Islet precursor cell (in vitro differentiated cells): Measurements from ENCODE around the gene UMODL1.
A peak's percentile ranks its signal among the peaks of the same experiment; 100 is the strongest.

Source experiments
- DNase-seq: peaks from one replicate; pipeline ENCODE4 v3.0.0-alpha.2; 2018

The UMODL1 gene

GRCh38 chr21:42154237-42155044, 83.3 kb downstream of the UMODL1 start:
- no peak for DNase-seq

DNA sequence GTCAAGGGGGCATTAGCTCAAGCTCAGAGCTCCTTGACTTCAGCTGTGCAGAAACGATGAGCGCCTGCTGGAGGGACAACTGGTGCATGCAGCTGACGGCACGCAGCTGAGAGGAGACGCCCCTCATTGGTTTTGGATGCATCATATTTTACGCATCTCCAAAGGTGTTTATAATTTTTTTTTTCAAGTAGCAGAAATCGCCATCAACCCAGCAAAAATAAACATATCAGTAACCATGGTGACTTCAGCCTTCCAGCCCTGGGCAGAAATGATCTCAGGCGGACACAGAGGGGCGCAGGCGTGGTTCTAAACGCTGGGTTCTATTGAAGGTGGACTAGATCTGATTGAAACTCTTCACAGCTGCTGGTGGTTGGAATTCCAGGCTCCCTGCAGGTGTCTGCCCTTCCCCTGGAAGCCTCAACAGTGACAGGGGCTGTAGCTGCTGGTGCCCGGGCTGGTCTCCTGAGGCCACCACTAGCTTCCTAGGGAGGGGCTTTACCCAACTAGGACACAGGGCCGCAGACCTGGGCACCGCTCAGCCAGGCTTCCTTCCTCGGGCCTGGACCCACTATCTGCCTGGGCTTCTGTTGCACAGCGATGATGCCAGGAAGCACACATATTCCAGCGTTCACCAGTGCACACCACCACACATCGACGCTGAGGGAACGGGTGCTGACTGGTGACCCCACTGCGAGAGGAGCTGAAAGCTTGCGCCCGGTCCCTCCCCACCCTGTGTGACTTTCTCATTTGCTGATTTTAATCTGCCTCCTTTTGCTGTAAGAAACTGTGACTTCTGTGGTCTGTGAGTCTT, 84.1 kb downstream of the UMODL1 start:
- no peak for DNase-seq

GRCh38 chr21:42156690-42157605, 85.8 kb downstream of the UMODL1 start:
- DNase-seq: no peak

- no peak for DNase-seq
Measured at GRCh38 chr21:42157606-42158310, 86.6 kb downstream of the UMODL1 start.

DNA sequence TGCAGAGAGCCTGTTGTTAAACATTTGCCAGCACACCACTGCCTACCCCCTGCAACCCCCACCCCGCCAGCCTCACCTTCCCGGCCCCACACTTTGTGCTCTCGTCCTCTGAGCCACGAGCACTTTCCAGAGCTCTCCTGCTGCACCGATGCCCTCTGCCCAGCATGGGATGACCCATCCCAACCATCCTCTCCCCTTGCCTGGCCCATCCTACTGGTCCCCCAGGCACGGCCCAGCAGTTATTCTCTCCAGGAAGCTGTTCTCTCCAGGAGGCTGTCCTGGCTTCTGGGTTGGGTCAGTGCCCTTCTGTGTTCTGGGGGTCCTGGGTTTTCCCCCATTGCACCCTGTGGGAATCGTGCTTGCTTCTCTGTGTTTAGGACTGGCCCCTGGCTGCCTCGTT, 87.7 kb downstream of the UMODL1 start:
- no peak for DNase-seq

- no peak for DNase-seq
Measured at GRCh38 chr21:42159560-42160110, 88.5 kb downstream of the UMODL1 start.

GRCh38 chr21:42160111-42160721, 89.1 kb downstream of the UMODL1 start:
- no peak for DNase-seq

DNA sequence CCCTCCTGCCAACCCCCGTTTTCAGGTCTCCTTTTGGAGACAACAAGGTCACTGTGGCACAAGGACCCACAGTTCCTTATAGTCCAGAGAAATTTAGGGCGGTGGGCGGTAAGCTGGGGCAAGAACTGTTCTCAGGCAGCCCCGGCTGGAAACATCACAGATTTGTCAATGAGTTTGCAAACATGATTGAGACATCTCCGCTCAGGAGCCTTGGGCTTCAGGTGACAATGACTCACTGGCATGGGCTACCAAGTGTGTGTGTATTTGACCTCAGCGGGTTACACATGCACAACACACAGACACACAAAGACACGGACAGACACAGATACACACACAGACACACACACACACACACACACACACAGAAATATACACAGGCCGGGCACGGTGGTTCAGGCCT, 89.6 kb downstream of the UMODL1 start:
- no peak for DNase-seq

- no peak for DNase-seq
Measured at GRCh38 chr21:42161401-42161955, 90.4 kb downstream of the UMODL1 start.

- DNase-seq: no peak
Measured at GRCh38 chr21:42161956-42162681, 91.0 kb downstream of the UMODL1 start.

DNA sequence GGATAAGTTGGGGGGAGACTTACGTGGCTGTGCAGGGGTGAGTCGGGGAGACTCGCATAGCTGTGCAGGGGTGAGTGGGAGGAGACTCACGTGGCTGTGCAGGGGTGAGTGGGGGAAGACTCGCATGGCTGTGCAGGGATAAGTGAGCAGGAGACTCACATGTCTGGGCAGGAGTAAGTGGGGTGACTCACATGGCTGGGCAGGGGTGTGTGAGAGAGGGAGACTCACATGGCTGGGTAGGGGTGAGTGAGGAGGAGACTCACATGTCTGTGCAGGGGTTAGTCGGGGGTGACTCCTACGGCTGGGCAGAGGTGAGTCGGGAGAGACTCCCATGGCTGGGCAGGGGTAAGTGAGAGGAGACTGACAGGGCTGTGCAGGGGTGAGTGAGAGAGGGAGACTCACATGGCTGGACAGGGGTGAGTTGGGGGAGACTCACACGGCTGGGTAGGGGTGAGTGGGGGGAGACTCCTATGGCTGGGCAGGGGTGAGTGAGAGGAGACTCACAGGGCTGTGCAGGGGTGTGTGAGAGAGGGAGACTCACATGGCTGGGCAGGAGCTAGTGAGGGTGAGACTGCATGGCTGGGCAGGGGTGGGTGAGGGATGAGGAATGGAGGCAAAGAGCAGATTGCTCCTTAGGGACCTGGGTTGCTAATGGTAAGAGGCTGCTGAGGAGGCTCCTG, 91.9 kb downstream of the UMODL1 start:
- no peak for DNase-seq

GRCh38 chr21:42163511-42163863, 92.4 kb downstream of the UMODL1 start:
- no peak for DNase-seq

DNA sequence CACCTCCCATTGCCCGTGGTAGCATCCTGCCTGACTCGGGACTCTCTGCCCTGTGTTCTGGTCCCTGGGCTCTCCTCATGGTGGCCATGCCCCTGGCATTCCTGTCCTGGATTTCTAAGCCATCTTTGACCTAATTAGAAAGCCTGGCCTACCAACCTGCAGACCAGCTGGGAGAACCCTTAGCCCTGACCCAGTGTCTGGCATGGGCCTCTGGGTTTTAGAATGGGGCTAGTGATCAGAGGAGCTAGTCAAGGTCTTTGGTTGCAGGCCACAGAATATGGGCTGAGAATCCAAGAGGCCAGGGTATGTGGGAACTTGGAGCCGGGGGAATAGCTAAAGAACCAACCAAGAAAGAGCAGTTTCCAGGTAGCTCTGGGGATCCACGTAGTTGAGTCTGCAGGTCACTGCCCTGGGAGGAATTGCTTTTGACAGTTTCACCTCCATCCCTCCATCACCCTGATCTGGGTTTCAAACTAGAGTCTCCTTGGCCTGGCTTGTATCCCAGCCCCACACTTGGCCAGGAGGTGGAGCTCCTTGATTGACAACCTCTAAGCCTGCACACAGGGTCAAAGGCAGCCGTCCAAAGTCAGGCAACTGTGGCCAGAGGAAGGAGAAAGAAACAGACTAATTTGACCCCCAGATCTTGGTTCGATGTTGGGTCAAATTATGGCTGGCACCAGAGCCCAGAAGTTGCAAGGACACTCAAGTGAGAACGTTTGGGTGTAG, 93.1 kb downstream of the UMODL1 start:
- DNase-seq: peak; percentile 72

GRCh38 chr21:42164818-42165217, 93.7 kb downstream of the UMODL1 start:
- DNase-seq: no peak

GRCh38 chr21:42165901-42166300, 94.8 kb downstream of the UMODL1 start:
- no peak for DNase-seq

DNA sequence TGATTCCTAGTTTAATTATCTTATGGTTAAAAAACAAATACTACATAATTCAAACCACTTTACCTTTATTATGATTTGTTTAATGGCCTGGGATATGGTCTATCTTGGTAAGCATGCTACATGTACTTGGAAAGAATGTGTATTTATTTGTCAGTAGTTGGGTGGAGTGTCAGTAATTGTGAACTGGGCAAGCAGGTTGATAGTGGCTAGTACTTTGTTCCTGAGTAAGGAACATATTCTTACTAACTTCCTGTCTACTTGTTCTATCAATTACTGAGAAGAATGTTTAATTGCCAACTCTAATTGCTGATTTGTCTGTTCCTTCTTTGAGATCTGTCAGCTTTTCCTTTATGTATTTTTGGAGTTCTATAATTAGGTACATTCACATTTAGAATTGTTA, 98.6 kb downstream of the UMODL1 start:
- no peak for DNase-seq

DNA sequence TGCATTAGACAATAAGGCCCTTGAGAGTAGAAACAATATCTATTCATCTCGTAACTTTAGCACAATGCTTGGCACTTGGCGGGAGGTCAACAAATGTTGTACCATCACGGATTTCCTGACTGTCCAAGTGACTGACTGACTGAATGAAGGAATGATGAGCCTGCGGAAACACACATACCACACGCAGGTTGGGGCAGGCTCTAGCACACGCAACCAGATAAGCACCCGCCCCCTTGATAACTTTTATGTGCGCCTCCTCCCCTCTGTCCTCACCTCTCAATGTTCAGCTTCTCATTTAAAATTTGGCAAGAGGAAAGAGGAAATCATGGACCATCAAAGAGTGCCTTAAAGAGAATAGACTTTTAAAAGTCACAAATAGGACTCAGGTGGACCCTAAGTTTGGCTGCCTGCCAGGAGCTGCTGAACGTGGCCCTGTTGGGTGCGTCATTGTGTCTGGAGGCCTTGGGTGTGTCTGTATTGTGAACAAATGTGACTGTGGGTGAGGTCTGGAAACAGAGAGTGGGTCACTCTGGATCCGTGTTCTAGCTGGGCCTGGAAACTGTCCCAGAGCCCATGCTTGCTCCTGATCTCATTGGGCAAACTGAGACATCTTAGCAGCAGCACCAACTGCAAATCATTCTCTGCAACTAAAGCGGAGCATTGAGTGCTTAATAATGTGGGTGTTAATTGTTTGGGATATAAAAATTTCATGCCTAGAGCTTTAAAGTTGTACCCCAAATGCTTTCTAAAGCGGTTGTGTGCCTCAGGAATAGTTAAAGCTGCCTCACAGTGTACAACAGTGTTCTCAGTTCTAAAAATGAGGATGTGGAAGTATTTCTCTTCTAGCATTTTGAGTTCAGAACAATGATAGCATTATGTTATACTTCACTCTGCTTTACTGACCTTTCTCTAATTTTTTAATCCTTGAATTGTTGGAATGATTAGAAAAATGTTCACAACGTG, 100.3 kb downstream of the UMODL1 start:
- no peak for DNase-seq
